WERI-Rb-1 (cell line): ENCODE measurements around the gene MYBPC3.

Experiments used
- DNase-seq: peaks from one replicate; pipeline ENCODE4 v3.0.0-alpha.2; 2020
- H3K27ac ChIP-seq: fragments of 250-450 bp; sonication (Bioruptor Pico); 2 replicates; pipeline ENCODE4 v1.5.1; 2020; ENCODE audit warnings: mild to moderate bottlenecking, moderate library complexity
- H3K27me3 ChIP-seq: fragments of 250-450 bp; sonication (Bioruptor Pico); 2 replicates; pipeline ENCODE4 v1.5.1; 2021; ENCODE audit warnings: mild to moderate bottlenecking, low read depth, moderate library complexity; ENCODE audit not compliant: insufficient read depth, severe bottlenecking
- H3K36me3 ChIP-seq: fragments of 250-450 bp; sonication (Bioruptor Pico); 2 replicates; pipeline ENCODE4 v1.5.1; 2020; ENCODE audit warnings: mild to moderate bottlenecking, moderate library complexity
- H3K4me3 ChIP-seq: 2 replicates; pipeline ENCODE4 v1.5.1; 2011; ENCODE audit warnings: low read depth, mild to moderate bottlenecking, control low read depth, low read length
- H3K9me3 ChIP-seq: fragments of 250-450 bp; sonication (Bioruptor Pico); 2 replicates; pipeline ENCODE4 v1.5.1; 2021; ENCODE audit warnings: mild to moderate bottlenecking, moderate library complexity; ENCODE audit not compliant: severe bottlenecking
- CTCF ChIP-seq: IDR thresholded peaks from 2 replicates; pipeline ENCODE4 v1.5.1; 2011; ENCODE audit warnings: low read depth, mild to moderate bottlenecking, control low read depth, inconsistent platforms, low read length

Gene MYBPC3

DNA sequence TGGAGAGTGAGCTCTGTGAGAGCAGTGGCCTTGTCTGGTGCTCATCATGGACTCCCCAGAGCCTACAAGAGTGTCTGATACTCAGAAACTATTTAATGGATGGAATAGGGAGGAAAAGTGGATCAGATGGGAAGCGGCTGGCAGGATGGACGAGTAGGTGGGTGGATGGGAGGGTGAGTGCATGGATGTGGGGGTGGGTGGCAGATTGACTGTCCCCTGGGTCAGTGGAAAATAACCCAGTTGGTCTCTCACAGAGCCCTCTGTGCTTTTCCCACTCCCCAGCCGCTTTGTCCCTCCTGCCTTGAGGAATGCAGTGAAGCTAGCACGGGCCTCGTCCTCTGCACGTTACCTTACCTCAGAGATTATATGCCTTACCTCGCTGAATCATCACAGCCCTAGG is 19.9 kb upstream of the MYBPC3 start:
- Histone ChIP-seq H3K36me3 (no peaks in the 10 kb centered on the region), H3K4me3 (no peak overlapping the region)

GRCh38 chr11:47369676-47370075 is 17.2 kb upstream of the MYBPC3 start:
- Histone ChIP-seq H3K9me3 (no peaks in the 10 kb centered on the region), H3K27me3 (no peaks in the 10 kb centered on the region), H3K27ac (no peak overlapping the region), H3K36me3 (no peaks in the 10 kb centered on the region), H3K4me3 (no peak overlapping the region)
- no peak for DNase-seq
- no peak for TF ChIP-seq CTCF

More for the DNA sequence above, 19.9 kb upstream of the MYBPC3 start:
- no peak for TF ChIP-seq CTCF
- Histone ChIP-seq H3K27me3 (no peaks in the 10 kb centered on the region), H3K9me3 (no peaks in the 10 kb centered on the region), H3K27ac (no peak overlapping the region)
- DNase-seq, result no peak

DNA sequence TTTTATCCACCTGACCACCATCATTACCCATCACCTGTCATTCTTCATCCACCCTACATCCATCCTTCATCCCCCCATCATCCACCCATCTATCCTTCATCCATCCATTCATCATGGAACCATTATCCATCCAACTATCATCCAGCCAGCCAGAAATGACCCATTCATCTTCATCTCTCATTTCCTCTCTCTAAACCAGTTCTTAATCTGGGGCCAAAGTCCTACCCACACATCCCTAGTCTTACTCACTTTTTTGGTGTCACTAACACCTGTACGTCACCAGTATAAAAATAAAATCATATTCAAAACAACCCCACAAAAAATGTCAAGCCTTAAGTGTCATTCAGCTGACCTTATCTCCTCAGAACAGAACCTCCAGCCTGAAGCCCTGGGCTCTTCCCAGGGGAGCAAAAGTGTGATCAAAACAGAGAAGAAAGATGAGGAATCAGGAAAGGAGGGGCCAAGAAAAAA is 13.6 kb upstream of the MYBPC3 start:
- Histone ChIP-seq H3K27me3 (no peaks in the 10 kb centered on the region), H3K36me3 (no peaks in the 10 kb centered on the region), H3K4me3 (no peak overlapping the region), H3K27ac (no peak overlapping the region), H3K9me3 (no peaks in the 10 kb centered on the region)
- no peak for DNase-seq
- no peak for TF ChIP-seq CTCF

DNA sequence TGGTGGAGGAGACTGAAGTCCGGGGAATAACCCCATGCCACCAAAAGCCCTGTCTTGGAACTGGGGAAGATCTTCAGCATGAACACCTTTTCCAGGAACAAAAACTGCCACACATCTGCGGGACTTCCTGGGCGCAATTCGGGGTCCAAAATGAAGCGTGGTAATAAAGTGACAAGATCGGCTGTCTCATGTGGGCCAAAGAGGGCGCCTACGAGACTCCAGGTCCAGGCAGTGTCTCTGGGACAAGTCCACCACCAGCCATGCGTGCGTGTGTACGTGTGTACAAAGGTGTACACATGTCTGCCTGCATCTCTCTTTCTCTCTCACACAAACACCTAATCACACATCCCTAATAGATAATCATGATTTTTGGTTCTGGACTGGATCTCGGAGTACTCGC is 8.9 kb upstream of the MYBPC3 start:
- DNase-seq, result no peak
- no peak overlapping the region for H3K27ac ChIP-seq
- no peaks in the 10 kb centered on the region for H3K36me3 ChIP-seq
- H3K9me3 ChIP-seq, result no peaks in the 10 kb centered on the region
- TF ChIP-seq CTCF, result no peak
- no peak overlapping the region for H3K4me3 ChIP-seq
- H3K27me3 ChIP-seq, result no peaks in the 10 kb centered on the region

- Histone ChIP-seq H3K27me3 (no peaks in the 10 kb centered on the region), H3K36me3 (no peaks in the 10 kb centered on the region), H3K9me3 (no peaks in the 10 kb centered on the region), H3K4me3 (no peak overlapping the region), H3K27ac (no peak overlapping the region)
- no peak for TF ChIP-seq CTCF
- no peak for DNase-seq
Measured at GRCh38 chr11:47360341-47360740, 7.8 kb upstream of the MYBPC3 start.

DNA sequence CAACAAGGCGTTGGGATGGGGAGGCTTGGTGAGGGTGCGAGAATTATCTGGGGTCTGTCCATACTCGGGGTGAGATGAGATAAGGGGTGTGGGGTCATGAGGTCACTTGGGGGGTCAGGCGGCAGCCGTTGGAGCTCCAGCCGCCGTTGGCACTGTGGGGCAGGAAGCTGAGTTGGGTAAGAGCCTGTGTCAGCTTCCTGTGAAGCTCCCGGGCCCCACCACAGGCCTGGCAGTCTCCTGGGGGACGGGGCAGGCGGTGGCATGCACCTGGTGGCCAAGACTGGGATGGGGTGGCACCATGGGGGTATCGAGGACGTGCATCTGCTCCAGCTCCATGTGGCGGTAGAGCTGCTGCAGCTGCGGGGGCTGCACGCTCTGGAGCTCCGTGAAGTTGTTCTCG is 7.1 kb upstream of the MYBPC3 start:
- no peak overlapping the region for H3K27ac ChIP-seq
- TF ChIP-seq CTCF, result no peak
- no peak for DNase-seq
- H3K27me3 ChIP-seq, result no peaks in the 10 kb centered on the region
- no peak overlapping the region for H3K4me3 ChIP-seq
- H3K9me3 ChIP-seq, result no peaks in the 10 kb centered on the region
- H3K36me3 ChIP-seq, result no peaks in the 10 kb centered on the region
